Stimulated activated CD4-positive, alpha-beta T cell treated with anti-CD3 and anti-CD28 coated beads, Interleukin-2, amount 100 ng/mL, for 24 hours (primary cell): Measurements from ENCODE around the gene WFDC8.

Experiments
- DNase-seq, 2 donors: peaks; one replicate each; pipeline ENCODE4 v3.0.0-alpha.2; 2020

Gene WFDC8

DNA sequence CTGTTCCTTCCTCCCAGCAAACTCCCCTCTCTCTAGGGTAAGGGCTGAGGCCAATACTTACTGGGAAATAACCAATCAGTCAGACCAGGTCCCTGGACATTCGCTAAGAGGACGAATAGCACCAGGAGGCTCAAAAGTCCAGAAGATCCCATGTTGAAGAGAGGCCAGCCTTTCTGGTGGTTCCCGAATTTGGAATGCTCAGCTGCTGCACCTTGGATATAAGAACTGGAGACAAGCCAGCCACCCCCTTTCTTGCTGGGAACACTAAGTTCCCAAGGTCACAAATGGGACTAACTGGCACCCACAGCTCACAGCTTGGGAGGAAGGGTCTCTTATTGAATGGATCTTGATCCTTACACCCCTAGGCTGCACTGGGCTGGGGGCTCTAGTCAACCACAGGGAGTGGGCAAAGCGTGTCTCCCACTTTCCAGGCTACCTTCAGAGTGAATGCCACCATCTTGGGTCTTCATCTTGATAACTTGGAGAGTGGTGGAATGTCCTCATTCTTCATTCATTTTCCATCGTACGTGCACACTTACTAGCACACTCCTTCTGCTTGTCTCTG is 31.8 kb downstream of the WFDC8 start, which contains the start of gene EPPIN:
Gene EPPIN, minus strand, starts transcription at position 196 of the 565 bp plus-strand sequence. Its CDS starts 44 bp downstream, at position 152.
- DNase-seq, result no peak

DNA sequence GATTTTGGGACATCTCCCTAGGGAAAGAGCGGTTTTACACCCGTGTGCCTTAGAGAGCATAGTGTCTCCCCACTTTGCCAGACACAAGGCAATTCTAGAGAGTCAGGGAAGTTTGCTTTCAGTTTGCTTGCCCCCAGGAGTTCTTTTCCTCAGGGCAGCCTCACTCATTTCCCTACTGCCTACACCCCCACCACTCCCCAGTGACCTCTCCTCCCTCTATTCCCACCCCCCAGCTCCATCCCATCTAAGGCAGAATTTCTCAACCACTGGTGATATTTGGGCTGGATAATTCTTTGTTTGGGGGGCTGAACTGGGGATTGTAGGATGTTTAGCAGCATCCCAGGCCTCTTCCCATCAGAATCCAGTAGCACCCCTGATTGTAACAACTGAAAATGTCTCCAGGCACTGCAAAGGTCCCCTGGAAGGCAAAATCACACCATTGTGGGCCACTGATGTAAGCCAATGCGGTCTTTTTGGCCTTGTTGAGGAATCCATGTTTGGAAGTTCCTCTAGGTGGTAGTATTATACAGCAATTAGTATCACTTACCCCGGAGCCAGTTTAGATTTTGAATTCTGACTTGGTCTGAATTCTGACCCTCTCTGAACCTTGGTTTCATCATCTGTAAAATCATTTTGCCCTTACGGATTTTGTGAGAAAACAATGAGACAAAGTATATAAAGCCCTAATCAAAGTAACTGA is 33.2 kb downstream of the WFDC8 start:
- DNase-seq, result no peak

DNA sequence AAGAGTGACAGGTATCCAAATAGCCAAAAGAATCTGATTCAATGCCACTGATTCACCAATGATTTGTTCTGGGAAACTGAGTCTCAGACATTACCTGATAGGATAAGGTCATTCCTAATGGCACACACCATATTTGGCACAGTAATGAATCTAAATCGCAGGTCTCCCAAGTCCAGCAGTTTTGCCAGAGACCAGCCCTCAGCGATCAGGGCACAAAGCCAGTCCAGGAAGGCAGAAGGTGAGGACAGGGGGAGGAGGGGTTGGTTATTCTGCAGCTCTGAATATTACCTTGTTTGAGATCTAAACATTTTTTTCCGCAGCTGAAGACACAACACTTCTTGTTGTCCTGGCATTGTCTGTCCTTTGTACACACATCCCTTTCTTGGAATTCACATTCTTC is 33.7 kb downstream of the WFDC8 start:
- no peak for DNase-seq

DNA sequence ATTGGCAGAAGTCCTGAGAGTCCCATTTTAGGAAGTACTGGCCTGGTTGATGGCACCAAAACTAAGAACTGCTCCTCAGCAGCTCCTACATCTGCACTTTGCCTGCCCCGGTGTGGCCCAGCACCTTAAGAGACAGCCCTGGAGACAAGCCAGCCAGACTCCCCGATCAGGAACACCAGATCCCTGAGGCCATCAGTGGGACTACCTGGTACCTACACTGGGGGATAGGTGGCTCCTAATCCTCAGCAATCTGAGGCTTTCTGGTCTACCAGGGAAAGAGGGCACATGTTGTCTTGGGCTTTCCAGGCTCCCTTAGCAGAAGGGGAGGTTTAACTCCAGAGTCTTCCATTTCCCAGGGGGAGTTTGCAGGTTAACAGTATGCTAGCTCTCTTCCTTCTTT is 39.7 kb downstream of the WFDC8 start, which contains the start of gene WFDC6:
Gene WFDC6, minus strand, starts transcription at position 101 of the 400 bp plus-strand sequence. Its CDS starts 75 bp downstream, at position 26.
- DNase-seq, result no peak

DNA sequence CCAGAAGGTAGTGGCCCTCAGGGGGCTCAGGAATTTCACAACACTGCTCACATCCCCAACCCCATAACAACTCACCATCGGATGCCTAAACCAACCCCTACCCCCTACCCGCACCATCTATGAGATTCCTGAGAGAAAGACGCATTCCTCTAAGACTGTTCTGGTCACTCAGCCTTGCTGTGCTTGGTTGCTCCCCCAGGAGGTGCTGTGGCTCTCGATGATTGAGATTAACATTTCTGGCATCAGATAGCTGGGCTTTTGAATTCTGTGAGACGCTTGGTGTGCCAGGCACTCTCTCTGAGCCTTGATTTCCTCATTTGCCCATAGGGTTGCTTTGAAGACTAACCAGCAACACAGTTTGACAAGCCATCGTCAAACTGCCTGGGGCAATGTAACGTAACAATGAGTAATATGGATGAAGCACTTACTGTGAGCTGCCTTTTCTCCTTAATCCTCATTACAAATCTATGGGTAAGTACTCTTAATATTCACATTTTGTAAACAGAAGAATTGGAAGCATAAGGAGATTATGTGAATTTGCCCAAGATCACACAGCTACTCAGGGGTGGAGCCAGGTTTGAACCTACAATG is 40.8 kb downstream of the WFDC8 start:
- DNase-seq, result no peak

DNA sequence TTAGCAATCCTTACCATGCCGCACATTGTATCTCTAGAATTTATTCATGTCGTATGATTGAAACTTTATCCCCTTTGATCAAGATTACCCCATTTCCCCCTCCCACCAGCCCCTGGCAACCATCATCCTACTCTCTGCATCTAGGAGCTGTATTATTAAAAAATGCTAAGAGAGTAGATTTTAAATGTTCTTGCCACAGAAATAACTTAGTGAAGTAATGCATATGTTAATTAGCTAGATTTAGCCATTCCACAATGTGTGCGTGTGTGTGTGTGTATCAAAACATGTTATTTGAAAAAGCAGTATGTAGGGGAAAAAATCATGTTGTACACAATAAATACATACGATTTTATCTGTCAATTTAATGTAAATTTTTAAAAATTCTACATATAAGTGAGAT is 51.8 kb downstream of the WFDC8 start:
- no peak for DNase-seq

DNA sequence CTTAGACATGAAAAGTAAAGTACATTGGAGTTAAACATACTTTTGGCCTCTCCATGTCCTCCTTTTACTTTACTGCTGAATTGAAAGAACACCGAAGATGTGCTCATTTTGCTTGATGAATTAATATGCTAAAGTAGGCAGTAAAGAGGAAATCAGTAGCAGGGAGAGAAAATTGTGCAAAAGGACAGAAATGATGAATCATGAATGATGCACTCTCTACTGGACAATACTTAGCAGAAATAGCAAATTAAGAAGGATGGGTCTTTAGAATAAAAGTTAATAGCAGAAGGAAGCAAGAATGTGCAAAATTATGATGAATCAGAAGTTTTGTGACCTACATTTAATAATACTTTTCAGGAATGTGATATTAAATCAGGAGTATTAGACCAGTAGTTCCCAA is 55.3 kb downstream of the WFDC8 start:
- DNase-seq, result no peak

DNA sequence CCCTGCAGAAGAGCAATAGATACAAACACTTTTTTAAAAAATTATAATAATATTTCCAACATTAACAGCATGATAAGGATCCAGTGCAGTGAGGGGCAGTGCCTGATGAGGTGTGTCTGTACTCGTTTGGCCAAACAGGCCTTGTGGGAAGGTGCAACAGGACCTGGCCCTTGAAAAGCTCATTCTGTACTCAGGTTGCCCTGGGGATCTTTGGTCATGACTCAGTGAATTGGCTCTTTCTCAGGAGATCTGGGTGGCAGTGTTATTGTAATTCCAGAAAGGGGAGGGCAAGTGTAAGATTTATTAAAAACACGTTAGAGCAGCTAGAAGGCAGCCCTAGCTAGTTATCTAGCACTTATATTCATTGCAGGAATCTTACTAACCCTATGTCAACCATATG is 60.8 kb downstream of the WFDC8 start:
- no peak for DNase-seq

DNA sequence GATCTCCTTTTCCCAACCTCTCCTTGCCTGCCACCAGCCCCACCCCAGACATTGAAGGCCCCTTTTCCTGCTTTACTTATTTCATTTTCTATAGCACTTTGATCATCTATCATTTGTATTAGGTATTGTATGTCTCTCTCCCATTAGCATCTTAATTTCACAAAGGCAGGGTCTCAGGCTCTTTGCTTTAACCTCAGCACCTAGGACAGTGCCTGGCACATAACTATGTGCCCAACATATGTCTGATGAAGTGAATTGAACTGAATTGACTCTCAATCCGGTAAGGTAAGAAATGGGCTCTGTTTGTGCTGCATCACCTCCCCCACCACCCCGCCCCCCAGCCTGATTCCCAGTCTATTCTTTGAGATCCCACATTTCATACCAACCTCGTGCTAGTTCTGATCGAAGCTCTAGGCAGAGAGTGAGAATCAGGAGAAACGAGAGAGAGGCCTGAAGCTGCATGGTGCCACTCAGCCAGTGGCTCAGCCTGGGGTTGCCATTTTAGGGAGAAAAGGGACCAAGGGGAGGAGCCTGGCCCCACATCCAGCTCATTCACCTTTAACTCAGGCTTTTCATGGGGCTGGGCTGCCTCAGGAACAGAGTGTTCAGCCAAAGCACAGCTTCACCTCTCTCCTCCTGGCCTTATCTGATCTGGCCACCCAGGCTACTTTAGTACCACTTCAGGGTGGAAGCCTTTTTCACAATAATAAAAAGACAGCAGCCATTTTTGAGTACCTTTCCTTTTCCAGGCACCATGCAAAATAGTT is 63.8 kb downstream of the WFDC8 start, which contains the start of gene SPINT3:
Gene SPINT3, minus strand, starts transcription at position 476 of the 767 bp plus-strand sequence. Its CDS starts 14 bp downstream, at position 462.
- no peak for DNase-seq

DNA sequence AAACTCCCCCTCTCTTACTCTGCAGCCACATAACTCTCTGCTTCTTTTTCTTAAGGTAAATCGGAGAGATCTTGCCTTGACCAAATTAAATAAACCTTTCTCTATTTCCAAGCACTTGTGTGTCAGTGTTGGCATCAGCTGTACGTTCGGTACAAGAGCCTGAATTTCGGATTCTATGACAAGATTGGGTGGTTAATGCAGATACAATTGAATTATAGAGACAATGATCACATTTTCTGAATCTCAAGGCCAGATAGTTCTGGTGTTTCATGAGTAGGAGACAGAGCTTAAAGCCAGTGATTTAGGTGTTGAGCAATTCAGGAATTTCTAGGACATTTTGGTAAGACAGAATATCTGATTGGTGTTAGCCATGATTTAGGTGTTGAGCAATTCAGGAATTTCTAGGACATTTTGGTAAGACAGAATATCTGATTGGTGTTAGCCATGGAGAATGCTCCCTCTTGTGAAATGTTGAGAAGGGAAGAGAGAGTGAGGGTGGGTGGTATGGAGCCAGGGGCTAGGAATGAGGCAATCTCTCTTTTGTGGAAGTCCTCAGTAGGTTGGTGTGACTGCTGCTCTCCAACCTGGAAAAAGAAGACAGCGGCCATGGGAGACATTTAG is 68.7 kb downstream of the WFDC8 start:
- no peak for DNase-seq

DNA sequence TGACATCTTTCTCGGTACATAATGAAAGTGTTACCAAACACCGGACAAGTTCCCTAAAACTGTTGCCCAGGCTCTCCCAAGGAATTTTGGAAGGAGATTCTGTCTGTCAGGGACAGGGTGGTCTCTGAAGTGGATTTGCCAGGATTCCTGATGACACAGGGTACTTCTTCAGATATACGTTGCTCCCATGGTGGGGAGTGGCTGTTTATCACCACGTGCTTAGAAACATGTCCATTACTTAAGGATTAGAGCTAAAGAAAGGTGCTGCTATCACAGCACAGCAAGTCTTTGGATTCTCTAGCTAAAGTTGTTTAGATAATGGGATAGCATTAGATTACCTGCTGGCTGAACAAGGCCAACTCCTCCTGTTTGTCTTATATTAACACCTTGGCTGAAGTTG is 70.0 kb downstream of the WFDC8 start:
- DNase-seq, result no peak

DNA sequence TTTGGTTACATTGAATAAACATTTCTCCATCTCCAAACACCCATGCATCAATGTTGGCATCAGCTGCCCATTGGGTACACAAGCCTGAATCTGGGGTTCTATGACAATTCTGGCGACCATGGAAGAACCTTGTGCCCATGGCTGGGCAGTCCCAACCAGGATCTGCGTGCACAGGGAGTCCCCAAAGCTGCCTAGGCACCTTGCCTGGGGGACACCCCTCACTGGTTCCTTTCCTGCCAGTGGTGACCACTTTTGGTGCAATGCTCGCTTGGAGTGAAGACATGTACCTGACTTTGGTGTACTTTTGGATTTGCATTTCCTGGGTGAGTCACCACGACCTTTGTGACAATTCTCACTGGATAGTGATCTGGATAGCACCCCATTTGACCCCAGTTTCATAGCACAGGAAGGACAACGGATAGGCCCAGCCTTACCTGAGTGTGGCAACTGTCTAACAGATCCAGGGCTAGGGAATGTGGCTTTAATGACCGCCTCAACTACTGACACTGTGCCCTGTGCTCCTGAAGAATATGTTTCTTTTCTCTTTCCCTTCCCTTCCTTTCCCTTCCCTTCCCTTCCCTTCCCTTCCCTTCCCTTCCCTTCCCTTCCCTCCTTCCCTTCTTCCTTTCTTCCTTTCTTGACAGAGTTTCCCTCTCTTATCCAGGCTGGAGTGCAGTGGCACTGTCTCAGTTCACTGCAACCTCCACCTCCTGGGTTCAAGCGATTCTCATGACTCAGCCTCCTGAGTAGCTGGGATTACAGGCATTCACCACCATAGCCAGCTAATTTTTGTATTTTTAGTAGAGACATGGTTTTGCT is 70.8 kb downstream of the WFDC8 start:
- DNase-seq, result no peak

DNA sequence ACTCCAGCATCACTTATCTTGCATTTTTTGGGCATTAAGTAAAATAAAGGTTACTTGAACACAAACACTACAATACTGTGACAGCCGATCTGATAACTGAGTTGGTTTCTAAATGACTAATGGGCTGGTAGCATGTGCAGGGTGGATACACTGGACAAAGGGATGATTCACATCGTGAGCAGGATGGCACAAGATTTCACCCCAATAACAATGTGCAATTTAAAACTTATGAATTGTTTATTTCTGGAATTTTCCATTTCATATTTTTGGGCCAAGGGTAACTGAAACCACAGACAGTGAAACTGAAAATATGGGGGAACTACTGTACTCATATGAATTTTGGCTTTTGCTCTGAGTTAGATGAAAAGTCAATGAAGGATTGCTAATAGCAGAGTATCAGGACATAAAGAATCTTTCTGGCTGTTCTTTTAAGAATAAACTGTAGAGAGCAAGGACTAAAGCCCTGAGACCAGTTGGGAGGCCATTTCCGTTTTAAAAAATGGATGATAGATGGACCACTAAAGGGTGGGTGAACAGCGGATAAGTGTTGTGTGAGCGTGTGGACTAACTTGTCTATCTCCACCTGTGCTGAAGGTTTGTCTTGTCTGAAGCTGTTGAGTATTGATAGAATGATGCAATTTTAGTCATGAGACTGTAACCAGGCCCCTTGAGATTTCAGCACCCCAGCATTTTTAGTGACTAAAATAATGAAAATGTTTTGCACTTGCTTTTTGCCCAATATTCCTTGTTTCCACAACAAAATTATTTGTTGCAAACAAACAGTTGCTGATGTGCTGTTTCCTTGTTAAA is 71.9 kb downstream of the WFDC8 start:
- no peak for DNase-seq

DNA sequence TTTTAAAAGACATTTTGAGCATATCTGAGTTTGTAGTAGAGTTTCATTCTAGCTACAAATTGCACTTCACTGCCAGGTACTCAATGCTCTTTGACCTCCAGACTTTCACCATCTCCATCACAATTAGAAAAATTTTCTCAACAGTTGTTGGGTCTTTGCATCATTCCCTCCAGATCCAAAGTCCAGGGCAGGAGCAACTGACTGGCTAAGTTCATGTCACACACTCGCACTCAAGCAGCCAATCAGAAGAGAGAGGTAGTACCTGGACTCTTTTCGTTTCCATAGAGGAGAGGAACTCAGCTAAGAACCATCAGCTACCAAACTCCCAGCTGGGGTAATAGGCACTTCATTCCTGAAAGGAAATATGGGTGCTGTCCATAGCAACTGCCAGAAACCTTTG is 72.7 kb downstream of the WFDC8 start:
- no peak for DNase-seq

DNA sequence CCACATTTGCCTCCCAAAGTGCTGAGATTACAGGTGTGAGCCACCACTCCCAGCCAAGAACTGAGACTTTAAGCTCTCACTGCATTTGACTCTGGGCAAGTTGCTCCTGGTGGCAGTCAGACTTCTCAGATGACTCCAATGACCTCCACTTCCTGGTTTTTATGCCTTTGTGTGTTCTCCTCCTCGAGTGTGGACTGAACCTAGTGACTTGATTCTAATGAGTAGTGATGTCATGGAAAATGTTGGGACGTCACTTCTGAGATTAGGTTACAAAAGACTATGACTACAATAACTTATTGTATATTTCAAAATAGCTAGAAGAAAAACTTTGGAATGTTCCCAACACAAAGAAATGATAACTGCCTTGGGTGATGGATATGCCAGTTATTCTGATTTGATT is 75.7 kb downstream of the WFDC8 start:
- DNase-seq, result no peak

DNA sequence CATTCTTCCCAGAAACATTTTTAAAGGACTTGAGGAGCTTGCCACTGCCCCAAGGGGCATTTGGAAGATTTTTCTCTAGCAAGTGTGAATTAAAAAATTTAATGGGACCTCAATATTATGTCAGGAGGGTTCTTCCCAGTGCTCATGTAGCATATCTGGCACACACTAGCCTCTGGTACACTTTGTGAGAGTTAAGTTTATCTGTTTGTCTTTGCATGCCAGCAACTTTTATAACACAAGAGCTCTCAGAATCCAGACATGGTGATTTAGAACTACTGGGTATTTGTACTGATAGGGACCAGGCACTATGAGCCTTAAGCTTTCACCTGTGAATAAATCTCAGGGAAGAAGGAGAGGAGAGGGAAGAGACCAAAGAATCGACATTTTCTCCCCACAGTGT is 76.5 kb downstream of the WFDC8 start:
- no peak for DNase-seq
